IMR-90 (cell line): ENCODE data around the gene ABL1. TPM values are rescaled to one million over a fixed set of nuclear protein-coding genes. Genes with fewer than 3 reads are reported as not detected.

Experiments
- ATAC-seq: fragments of 200-7000 bp; cut with Tn5 transposase; 2 replicates; pipeline ENCODE4 v1.9.1; 2020; ENCODE audit warnings: low read depth, mild to moderate bottlenecking, moderate library complexity
- BruUV-seq: library from RNA; stranded (reverse); fragments of 400-500 nt; replicated peaks from 2 replicates; lab custom pipeline; 2021; lab: Mats Ljungman, UMichigan
- CTCF ChIA-PET: fragments of 300-600 bp; formaldehyde crosslinking; extraction: SDS; loops from one replicate; lab custom pipeline; 2021; ENCODE audit warnings: antibody characterized with exemption; lab: Yijun Ruan, JAX
- POLR2A ChIA-PET: fragments of 300-600 bp; sonication (Branson Sonifier 250); formaldehyde crosslinking; loops from one replicate; lab custom pipeline; 2022; ENCODE audit warnings: antibody characterized with exemption; ENCODE audit not compliant: unreplicated experiment; lab: Charles Lee
- DNase-seq: peaks from one replicate; pipeline ENCODE4 v3.0.0; 2013
- H2AFZ ChIP-seq: replicated peaks from 2 replicates; pipeline ENCODE3; 2013; ENCODE audit warnings: low read length, mild to moderate bottlenecking; ENCODE audit not compliant: poor library complexity
- H2AK5ac ChIP-seq: 2 replicates; pipeline ENCODE4 v1.6.1; 2013; ENCODE audit warnings: low read depth, low read length, inconsistent platforms
- H2AK9ac ChIP-seq: replicated peaks from 2 replicates; pipeline ENCODE3; 2013; ENCODE audit warnings: mild to moderate bottlenecking, low read depth, low read length, moderate library complexity; ENCODE audit not compliant: poor library complexity
- H2BK120ac ChIP-seq: 2 replicates; pipeline ENCODE4 v1.6.1; 2013; ENCODE audit warnings: low read depth, low read length, inconsistent platforms
- H2BK15ac ChIP-seq: 3 replicates; pipeline ENCODE4 v1.6.1; 2013; ENCODE audit warnings: low read depth, low read length, inconsistent platforms
- H2BK20ac ChIP-seq: 2 replicates; pipeline ENCODE4 v1.6.1; 2013; ENCODE audit warnings: low read depth, mild to moderate bottlenecking, inconsistent platforms, low read length, moderate library complexity
- H2BK5ac ChIP-seq: 2 replicates; pipeline ENCODE4 v1.6.1; 2013; ENCODE audit warnings: mild to moderate bottlenecking, low read depth, low read length, inconsistent platforms; ENCODE audit not compliant: poor library complexity, severe bottlenecking
- H3K14ac ChIP-seq: replicated peaks from 2 replicates; pipeline ENCODE4 v1.6.1; 2013; ENCODE audit warnings: low read depth, low read length, inconsistent platforms
- H3K18ac ChIP-seq: 2 replicates; pipeline ENCODE4 v1.6.1; 2013; ENCODE audit warnings: low read depth, low read length, control low read depth
- H3K23ac ChIP-seq: 2 replicates; pipeline ENCODE4 v1.6.1; 2013; ENCODE audit warnings: low read depth, low read length, inconsistent platforms
- H3K27ac ChIP-seq: 2 replicates; pipeline ENCODE4 v1.5.1; 2013; ENCODE audit warnings: mild to moderate bottlenecking, control low read depth, low read length; ENCODE audit not compliant: insufficient read depth
- H3K27me3 ChIP-seq: 2 replicates; pipeline ENCODE4 v1.6.1; 2013; ENCODE audit warnings: low read length; ENCODE audit not compliant: control insufficient read depth, insufficient read depth
- H3K36me3 ChIP-seq: 2 replicates; pipeline ENCODE4 v1.6.1; 2013; ENCODE audit warnings: low read length, mixed read lengths; ENCODE audit not compliant: control insufficient read depth, insufficient read depth
- H3K4ac ChIP-seq: 2 replicates; pipeline ENCODE4 v1.6.1; 2013; ENCODE audit warnings: low read depth, low read length, inconsistent platforms
- H3K4me1 ChIP-seq: 2 replicates; pipeline ENCODE4 v1.6.1; 2013; ENCODE audit warnings: low read length, mixed read lengths; ENCODE audit not compliant: control insufficient read depth, insufficient read depth
- H3K4me2 ChIP-seq: 2 replicates; pipeline ENCODE4 v1.6.1; 2013; ENCODE audit warnings: low read depth, mild to moderate bottlenecking, control low read depth, low read length, moderate library complexity
- H3K4me3 ChIP-seq: 2 replicates; pipeline ENCODE4 v1.5.1; 2013; ENCODE audit warnings: low read depth, mild to moderate bottlenecking, control low read depth, low read length, moderate library complexity; ENCODE audit not compliant: insufficient read depth
- H3K56ac ChIP-seq: 2 replicates; pipeline ENCODE4 v1.6.1; 2013; ENCODE audit warnings: low read length, inconsistent platforms; ENCODE audit not compliant: insufficient read depth; ENCODE audit errors: extremely low read depth
- H3K79me1 ChIP-seq, 2 experiments: 2 replicates each; pipeline ENCODE4 v1.6.1; 2013; ENCODE audit warnings: low read length in 2 of 2, inconsistent platforms in 1 of 2, low read depth in 1 of 2
- H3K9ac ChIP-seq: 2 replicates; pipeline ENCODE4 v1.6.1; 2013; ENCODE audit warnings: low read depth, low read length, control low read depth
- H3K9me1 ChIP-seq: 2 replicates; pipeline ENCODE4 v1.6.1; 2013; ENCODE audit warnings: low read length, inconsistent platforms; ENCODE audit not compliant: insufficient read depth
- H3K9me3 ChIP-seq: 2 replicates; pipeline ENCODE4 v1.6.1; 2013; ENCODE audit warnings: low read length; ENCODE audit not compliant: control insufficient read depth, insufficient read depth
- H4K20me1 ChIP-seq: 2 replicates; pipeline ENCODE4 v1.6.1; 2013; ENCODE audit warnings: low read length, inconsistent platforms; ENCODE audit not compliant: insufficient read depth
- H4K5ac ChIP-seq: 2 replicates; pipeline ENCODE4 v1.6.1; 2013; ENCODE audit warnings: mild to moderate bottlenecking, low read depth, low read length, control low read depth
- H4K8ac ChIP-seq, 2 experiments: 2 replicates each; pipeline ENCODE4 v1.6.1; 2013; ENCODE audit warnings: low read depth in 2 of 2, low read length in 2 of 2, control low read depth in 1 of 2, inconsistent platforms in 1 of 2
- H4K91ac ChIP-seq: 2 replicates; pipeline ENCODE4 v1.6.1; 2013; ENCODE audit warnings: low read depth, low read length, inconsistent platforms; ENCODE audit not compliant: insufficient read depth
- RCOR1 ChIP-seq: IDR thresholded peaks from 2 replicates; pipeline ENCODE4 v1.6.1; 2012; ENCODE audit warnings: mild to moderate bottlenecking, low read length, improper control_type of control experiment; ENCODE audit not compliant: insufficient replicate concordance
- RFX5 ChIP-seq: IDR thresholded peaks from 2 replicates; pipeline ENCODE4 v1.8.0; 2012; ENCODE audit warnings: low read depth, mild to moderate bottlenecking, low read length, moderate library complexity
- WGBS, 2 experiments: methylation state at CpG; one replicate each; pipeline versions ENCODE4 v1.1.5 to v1.1.7; 2013; ENCODE audit warnings: missing lambda C conversion rate in 2 of 2; ENCODE audit not compliant: insufficient read length in 1 of 2; ENCODE audit errors: extremely low coverage in 2 of 2; 5-methylcytosine and 5-hydroxymethylcytosine counted together
- dilution Hi-C: fragments of 300-500 bp; cut with HindIII; formaldehyde crosslinking; loops from one replicate; pipeline ENCODE4 v1.14.3; 2018; ENCODE audit warnings: low sequenced_read_pairs; ENCODE audit not compliant: unreplicated experiment
- in situ Hi-C: fragments of 300-500 bp; cut with MboI; formaldehyde crosslinking; loops from 3 replicates; pipeline ENCODE4 v1.14.3; 2019; ENCODE audit warnings: low sequenced_read_pairs, inconsistent platforms, mixed read lengths
- intact Hi-C: fragments of 100-400 bp; cut with micrococcal nuclease; formaldehyde crosslinking; loops from 2 replicates; pipeline ENCODE4 v1.10.0; 2022
- polyA plus RNA-seq, 3 experiments: library from polyadenylated mRNA; depleted of rRNA; stranded (reverse); fragments of >200 nt; gene quantifications; 2 replicates each; pipeline ENCODE4 v1.2.3, GENCODE V29; 2012; ENCODE audit warnings: low replicate concordance in 1 of 3
- total RNA-seq: library from RNA; depleted of rRNA; stranded (reverse); fragments of >200 nt; gene quantifications from 2 replicates; pipeline ENCODE4 v1.2.3, GENCODE V29; 2012
- TF ChIP-seq, protein P1 (sequence below): fragments of 150-350 bp; IDR thresholded peaks from 2 replicates; pipeline ENCODE4 v1.6.1; 2017; ENCODE audit warnings: mild to moderate bottlenecking, antibody characterized with exemption, low read length, low read depth

Gene ABL1
- total and polyA plus RNA-seq, 2 of the 4 experiments (the other 2 are of a cell fraction): 33.7 to 49.1 TPM

DNA sequence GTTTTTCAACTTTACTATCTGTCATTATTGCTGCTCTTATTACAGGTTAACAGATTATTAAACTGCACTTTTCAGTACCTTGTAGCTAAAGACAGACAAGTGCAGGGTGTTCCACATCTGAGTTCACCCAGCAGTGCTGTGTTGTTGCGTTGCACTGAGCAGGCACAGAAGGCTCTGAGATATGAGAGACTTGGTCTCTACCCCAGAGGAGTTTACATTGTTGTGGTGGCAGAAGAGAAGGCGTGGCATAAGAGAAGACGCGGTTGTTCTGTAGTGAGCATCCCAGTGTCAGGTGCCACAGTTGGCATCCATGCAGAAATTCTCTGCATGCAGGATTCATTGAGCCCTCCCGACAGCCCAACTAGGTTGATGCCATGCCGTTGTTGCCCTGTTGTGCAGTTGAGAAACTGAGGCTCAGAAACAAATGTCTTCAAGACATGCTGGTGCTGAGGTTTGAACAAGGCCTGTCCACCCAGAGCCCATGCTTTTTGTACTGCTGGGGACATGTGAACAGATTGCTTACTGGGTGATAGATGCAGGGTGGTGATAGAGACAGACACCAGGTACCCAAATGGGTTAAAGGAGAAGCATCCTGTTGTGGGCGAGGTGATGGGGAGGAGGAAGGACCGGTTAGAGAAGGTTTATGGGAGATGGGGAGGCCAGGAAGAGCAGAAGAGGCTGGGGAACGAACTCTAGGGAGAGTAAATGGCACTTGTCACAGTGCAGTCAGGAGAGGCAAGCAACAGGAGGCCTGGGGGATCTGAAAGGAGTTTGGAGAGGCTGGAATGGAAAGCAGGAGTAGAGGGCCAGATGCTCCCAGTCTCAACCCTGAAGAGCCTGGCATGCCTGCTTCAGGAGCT lies 8.2 kb downstream of the ABL1 start:
- H3K9me3 ChIP-seq: no peaks in the 10 kb centered on the region
- H3K18ac ChIP-seq: no peak overlapping the region
- H3K79me1 ChIP-seq: peaks cover 4 to 59% of the 10 kb centered on the region in 2 experiments; a peak in 2 of 4 replicates
- H3K4me3 ChIP-seq: no peak overlapping the region
- H3K9me1 ChIP-seq: peaks cover 28% of the 10 kb centered on the region
- H2AFZ ChIP-seq: no peak overlapping the region
- no peak overlapping the region for H4K5ac ChIP-seq
- no peak overlapping the region; the same call in 1 of the 2 replicates for H3K27ac ChIP-seq
- H2BK15ac ChIP-seq: no peak overlapping the region
- H4K91ac ChIP-seq: no peak overlapping the region
- no peak overlapping the region for H3K9ac ChIP-seq
- in situ Hi-C loops: no loop called here
- H3K23ac ChIP-seq: peak overlapping the region; percentile 50; the same call in 1 of the 2 replicates
- H3K36me3 ChIP-seq: peaks cover 10% of the 10 kb centered on the region
- H4K20me1 ChIP-seq: peaks cover 84% of the 10 kb centered on the region
- H3K4ac ChIP-seq: no peak overlapping the region
- H2BK5ac ChIP-seq: peak overlapping the region; percentile 94
- no peak overlapping the region for H2AK9ac ChIP-seq
- H2AK5ac ChIP-seq: 0 out of 2 replicates have a peak overlapping the region, but pooled peaks have one; percentile 22
- 0 out of 2 replicates have a peak overlapping the region, but pooled peaks have one; percentile 7 for H2BK120ac ChIP-seq
- dilution Hi-C loops: no loop called here
- POLR2A ChIA-PET: no interaction called here
- H3K56ac ChIP-seq: no peak overlapping the region
- CTCF ChIA-PET: no interaction called here
- 0 out of 4 replicates have a peak overlapping the region, but pooled peaks of 1 of the 2 experiments have one; percentile 5 for H4K8ac ChIP-seq
- TF ChIP-seq, protein P1, sequence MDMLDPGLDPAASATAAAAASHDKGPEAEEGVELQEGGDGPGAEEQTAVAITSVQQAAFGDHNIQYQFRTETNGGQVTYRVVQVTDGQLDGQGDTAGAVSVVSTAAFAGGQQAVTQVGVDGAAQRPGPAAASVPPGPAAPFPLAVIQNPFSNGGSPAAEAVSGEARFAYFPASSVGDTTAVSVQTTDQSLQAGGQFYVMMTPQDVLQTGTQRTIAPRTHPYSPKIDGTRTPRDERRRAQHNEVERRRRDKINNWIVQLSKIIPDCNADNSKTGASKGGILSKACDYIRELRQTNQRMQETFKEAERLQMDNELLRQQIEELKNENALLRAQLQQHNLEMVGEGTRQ: no peak
- no peak for TF ChIP-seq RFX5
- no peak for TF ChIP-seq RCOR1
- no peak overlapping the region for H2BK20ac ChIP-seq
- H3K27me3 ChIP-seq: no peaks in the 10 kb centered on the region
- peaks cover 37% of the 10 kb centered on the region for H3K4me1 ChIP-seq
- peak overlapping the region; percentile 17; the same call in 1 of the 2 replicates for H3K14ac ChIP-seq
- 96% methylated on average over 6 of the region's 9 CpGs; no CpG with 5 or more reads in 1 of the 2 experiments for WGBS, 2 experiments
- DNase-seq (no peak), ATAC-seq (no peak)
- no TSS peak for BruUV-seq
- peak overlapping the region; percentile 8; the same call in 1 of the 2 replicates for H3K4me2 ChIP-seq
- intact Hi-C loops: no loop called here
